H1 (cell line): Measurements from ENCODE around the gene OLFML2A. TPM values are rescaled to one million over a fixed set of nuclear protein-coding genes. Genes with fewer than 3 reads are reported as not detected.

ENCODE experiments used
- CTCF ChIA-PET: fragments of 300-600 bp; sonication (Branson Sonifier 250); formaldehyde crosslinking; loops from one replicate; lab custom pipeline; 2021; ENCODE audit not compliant: partially characterized antibody; lab: Charles Lee
- POLR2A ChIA-PET: fragments of 300-600 bp; sonication (Branson Sonifier 250); formaldehyde crosslinking; loops from one replicate; lab custom pipeline; 2021; ENCODE audit warnings: inconsistent platforms; ENCODE audit not compliant: partially characterized antibody; lab: Charles Lee
- DNase-seq, 2 experiments: peaks; one replicate each; pipeline versions ENCODE4 v3.0.0 to v3.0.0-alpha.2; 2010 to 2022; ENCODE audit warnings: low spot score in 2 of 2, low read depth in 1 of 2, mixed read lengths in 1 of 2
- FAIRE-seq: peaks from 2 replicates; lab custom pipeline; 2011; peaks lifted over from hg19 to GRCh38; lab: Jason Lieb, UNC
- H2AFZ ChIP-seq: 2 replicates; pipeline ENCODE4 v1.8.1; 2012; ENCODE audit warnings: low read length, inconsistent platforms
- H2AK5ac ChIP-seq: 2 replicates; pipeline ENCODE4 v1.6.1; 2013; ENCODE audit warnings: low read depth, low read length
- H2BK120ac ChIP-seq: replicated peaks from 2 replicates; pipeline ENCODE3; 2013; ENCODE audit warnings: low read depth, low read length, inconsistent platforms
- H2BK12ac ChIP-seq: 2 replicates; pipeline ENCODE4 v1.6.1; 2013; ENCODE audit warnings: low read depth, low read length
- H2BK15ac ChIP-seq: 2 replicates; pipeline ENCODE4 v1.6.1; 2013; ENCODE audit warnings: low read length
- H2BK20ac ChIP-seq: 2 replicates; pipeline ENCODE4 v1.6.1; 2013; ENCODE audit warnings: low read length
- H2BK5ac ChIP-seq: 2 replicates; pipeline ENCODE4 v1.6.1; 2013; ENCODE audit warnings: low read depth, low read length
- H3K14ac ChIP-seq: 2 replicates; pipeline ENCODE4 v1.6.1; 2013; ENCODE audit warnings: inconsistent platforms; ENCODE audit not compliant: insufficient read length
- H3K18ac ChIP-seq: 2 replicates; pipeline ENCODE4 v1.6.1; 2013; ENCODE audit warnings: low read length; ENCODE audit errors: extremely low read depth
- H3K23ac ChIP-seq: 2 replicates; pipeline ENCODE4 v1.6.1; 2013; ENCODE audit warnings: inconsistent platforms; ENCODE audit not compliant: insufficient read length
- H3K23me2 ChIP-seq: 2 replicates; pipeline ENCODE4 v1.6.1; 2013; ENCODE audit warnings: low read depth, low read length
- H3K27ac ChIP-seq: 2 replicates; pipeline ENCODE4 v1.6.1; 2011; ENCODE audit warnings: low read depth, low read length, inconsistent platforms
- H3K27me3 ChIP-seq, 4 experiments: replicated peaks in 1 of 4; 1 replicate in 1 of 4; 2 replicates in 3 of 4; pipeline versions ENCODE4 v1.6.1 to v1.8.1; 2011 to 2013; ENCODE audit warnings: low read length in 3 of 4, mild to moderate bottlenecking in 3 of 4, inconsistent platforms in 2 of 4, mixed read lengths in 2 of 4, moderate library complexity in 1 of 4; ENCODE audit not compliant: control insufficient read depth in 3 of 4, insufficient read depth in 3 of 4; ENCODE audit errors: extremely low read depth in 1 of 4
- H3K36me3 ChIP-seq, 4 experiments: 2 replicates each; pipeline versions ENCODE4 v1.6.1 to v1.8.1; 2011 to 2013; ENCODE audit warnings: mild to moderate bottlenecking in 4 of 4, low read length in 3 of 4, moderate library complexity in 2 of 4, control low read depth in 1 of 4, inconsistent platforms in 1 of 4; ENCODE audit not compliant: insufficient read depth in 4 of 4, control insufficient read depth in 2 of 4
- H3K4ac ChIP-seq: replicated peaks from 2 replicates; pipeline ENCODE3; 2013; ENCODE audit warnings: low read length, low read depth, mixed read lengths, inconsistent platforms; ENCODE audit not compliant: insufficient read length
- H3K4me1 ChIP-seq, 4 experiments: replicated peaks in 1 of 4; 1 replicate in 1 of 4; 2 replicates in 3 of 4; pipeline versions ENCODE4 v1.6.1 to v1.8.1; 2011 to 2013; ENCODE audit warnings: low read length in 3 of 4, inconsistent platforms in 2 of 4, mixed read lengths in 1 of 4; ENCODE audit not compliant: insufficient read depth in 4 of 4, control insufficient read depth in 3 of 4
- H3K4me2 ChIP-seq, 2 experiments: 2 replicates each; pipeline versions ENCODE4 v1.6.1 to v1.8.1; 2011 to 2013; ENCODE audit warnings: low read depth in 2 of 2, low read length in 2 of 2, control low read depth in 1 of 2, inconsistent platforms in 1 of 2, mild to moderate bottlenecking in 1 of 2; ENCODE audit not compliant: insufficient read depth in 1 of 2
- H3K4me3 ChIP-seq, 4 experiments: fragments of 200-600, 300-600 bp in 1 of 4; sonication (generic), shearing (Covaris generic), sonication (Bioruptor Twin) in 1 of 4; 2 replicates each; pipeline versions ENCODE4 v1.5.1 to v1.8.1; 2011 to 2016; ENCODE audit warnings: low read length in 4 of 4, low read depth in 3 of 4, control low read depth in 2 of 4, inconsistent platforms in 2 of 4, mild to moderate bottlenecking in 2 of 4, mixed read lengths in 1 of 4, moderate library complexity in 1 of 4; ENCODE audit not compliant: insufficient read depth in 2 of 4; ENCODE audit errors: extremely low read depth in 1 of 4
- H3K56ac ChIP-seq: replicated peaks from 2 replicates; pipeline ENCODE3; 2013; ENCODE audit warnings: low read depth, mild to moderate bottlenecking, mixed read lengths, low read length, inconsistent platforms; ENCODE audit not compliant: insufficient read length
- H3K79me1 ChIP-seq: 2 replicates; pipeline ENCODE4 v1.6.1; 2013; ENCODE audit warnings: low read depth, low read length, control low read depth
- H3K79me2 ChIP-seq, 2 experiments: 2 replicates each; pipeline versions ENCODE4 v1.6.1 to v1.8.1; 2012 to 2013; ENCODE audit warnings: low read length in 2 of 2, mild to moderate bottlenecking in 2 of 2, inconsistent platforms in 1 of 2; ENCODE audit not compliant: insufficient read depth in 2 of 2, control insufficient read depth in 1 of 2
- H3K9ac ChIP-seq, 4 experiments: replicated peaks in 1 of 4; 1 replicate in 1 of 4; 2 replicates in 3 of 4; pipeline versions ENCODE4 v1.6.1 to v1.8.1; 2011 to 2013; ENCODE audit warnings: low read depth in 3 of 4, low read length in 3 of 4, control low read depth in 2 of 4, mild to moderate bottlenecking in 2 of 4, moderate library complexity in 2 of 4, inconsistent platforms in 1 of 4; ENCODE audit errors: extremely low read depth in 1 of 4
- H3K9me3 ChIP-seq, 2 experiments: 2 replicates each; pipeline versions ENCODE4 v1.6.1 to v1.8.1; 2012 to 2013; ENCODE audit warnings: mild to moderate bottlenecking in 2 of 2, moderate library complexity in 2 of 2, control low read depth in 1 of 2, inconsistent platforms in 1 of 2, low read depth in 1 of 2, low read length in 1 of 2, mixed read lengths in 1 of 2; ENCODE audit not compliant: insufficient read depth in 2 of 2
- H4K20me1 ChIP-seq, 2 experiments: replicated peaks in 1 of 2; 2 replicates each; pipeline versions ENCODE3 to v1.8.1; 2011 to 2013; ENCODE audit warnings: inconsistent platforms in 2 of 2, low read length in 2 of 2, mild to moderate bottlenecking in 1 of 2; ENCODE audit not compliant: insufficient read depth in 2 of 2, control insufficient read depth in 1 of 2
- H4K5ac ChIP-seq: 2 replicates; pipeline ENCODE4 v1.6.1; 2013; ENCODE audit warnings: low read length, low read depth, mixed read lengths, inconsistent platforms; ENCODE audit not compliant: insufficient read length
- H4K8ac ChIP-seq: 2 replicates; pipeline ENCODE4 v1.8.0; 2013; ENCODE audit warnings: mild to moderate bottlenecking, moderate library complexity, low read length, inconsistent platforms; ENCODE audit not compliant: insufficient read depth; ENCODE audit errors: extremely low read depth
- H4K91ac ChIP-seq: replicated peaks from 2 replicates; pipeline ENCODE3; 2013; ENCODE audit warnings: low read length, mixed read lengths, inconsistent platforms; ENCODE audit not compliant: insufficient read length
- BCL11A ChIP-seq, 2 experiments: IDR thresholded peaks; one replicate each; pipeline ENCODE4 v1.6.1; 2011; ENCODE audit warnings: low read depth in 2 of 2, low read length in 2 of 2, mild to moderate bottlenecking in 2 of 2
- EGR1 ChIP-seq: IDR thresholded peaks from 2 replicates; pipeline ENCODE4 v1.6.1; 2011; ENCODE audit warnings: low read depth, low read length, borderline replicate concordance
- EP300 ChIP-seq, 2 experiments: IDR thresholded peaks; 1 replicate in 1 of 2; 2 replicates in 1 of 2; pipeline ENCODE4 v1.6.1; 2011 to 2012; ENCODE audit warnings: low read depth in 2 of 2, low read length in 2 of 2, mild to moderate bottlenecking in 2 of 2, borderline replicate concordance in 1 of 2, inconsistent platforms in 1 of 2, moderate library complexity in 1 of 2
- RAD21 ChIP-seq, 2 experiments: IDR thresholded peaks in 1 of 2; conservative IDR thresholded peaks in 1 of 2; 2 replicates each; pipeline ENCODE4 v1.6.1; 2011; ENCODE audit warnings: low read depth in 2 of 2, low read length in 2 of 2, improper control_type of control experiment in 1 of 2, inconsistent platforms in 1 of 2, mild to moderate bottlenecking in 1 of 2, moderate library complexity in 1 of 2
- SP1 ChIP-seq: IDR thresholded peaks from 2 replicates; pipeline ENCODE4 v1.6.1; 2011; ENCODE audit warnings: low read depth, low read length
- WGBS, 2 experiments: shearing (Covaris generic) in 1 of 2; methylation state at CpG; one replicate each; pipeline versions ENCODE4 v1.1.6 to v1.1.7; 2013 to 2015; ENCODE audit warnings: low lambda C conversion rate in 2 of 2, mixed read lengths in 2 of 2, inconsistent platforms in 1 of 2, low coverage in 1 of 2, missing lambda C conversion rate in 1 of 2; ENCODE audit not compliant: insufficient replicate concordance in 2 of 2, insufficient coverage in 1 of 2, insufficient read length in 1 of 2; ENCODE audit errors: extremely low coverage in 1 of 2, missing lambda C conversion rate in 1 of 2; 5-methylcytosine and 5-hydroxymethylcytosine counted together
- polyA plus RNA-seq, 7 experiments: library from polyadenylated mRNA; depleted of rRNA in 3 of 7; stranded (reverse) in 5 of 7; unstranded in 2 of 7; fragments of >200 nt in 5 of 7; fragments of 200-250 nt in 2 of 7; gene quantifications; 1 replicate in 5 of 7; 2 replicates in 1 of 7; 4 replicates in 1 of 7; pipeline versions ENCODE4 v1.2.1 to v1.2.3, GENCODE V29; 2011 to 2013; ENCODE audit warnings: missing spikeins in 2 of 7, mixed read lengths in 2 of 7
- total RNA-seq: library from RNA; stranded (reverse); fragmentation: NEBNext Ultra II Directional; extraction: Animal tissue kit (Norgen Biotek cat#: 25700); gene quantifications from 2 replicates; pipeline ENCODE4 v1.2.1, GENCODE V29; 2021
- TF ChIP-seq, protein P1 (sequence below), 3 experiments: IDR thresholded peaks; 1 replicate in 2 of 3; 2 replicates in 1 of 3; pipeline versions ENCODE4 v1.5.1 to v1.6.1; 2011; ENCODE audit warnings: low read length in 3 of 3, mild to moderate bottlenecking in 3 of 3, inconsistent platforms in 2 of 3, low read depth in 1 of 3, moderate library complexity in 1 of 3; ENCODE audit not compliant: insufficient read depth in 1 of 3; ENCODE audit errors: control extremely low read depth in 1 of 3

Gene OLFML2A
- total and polyA plus RNA-seq, 2 of the 8 experiments (the other 6 are each of a cell fraction or from before 2014, with no cell fraction given): 7.8 to 11.5 TPM

DNA sequence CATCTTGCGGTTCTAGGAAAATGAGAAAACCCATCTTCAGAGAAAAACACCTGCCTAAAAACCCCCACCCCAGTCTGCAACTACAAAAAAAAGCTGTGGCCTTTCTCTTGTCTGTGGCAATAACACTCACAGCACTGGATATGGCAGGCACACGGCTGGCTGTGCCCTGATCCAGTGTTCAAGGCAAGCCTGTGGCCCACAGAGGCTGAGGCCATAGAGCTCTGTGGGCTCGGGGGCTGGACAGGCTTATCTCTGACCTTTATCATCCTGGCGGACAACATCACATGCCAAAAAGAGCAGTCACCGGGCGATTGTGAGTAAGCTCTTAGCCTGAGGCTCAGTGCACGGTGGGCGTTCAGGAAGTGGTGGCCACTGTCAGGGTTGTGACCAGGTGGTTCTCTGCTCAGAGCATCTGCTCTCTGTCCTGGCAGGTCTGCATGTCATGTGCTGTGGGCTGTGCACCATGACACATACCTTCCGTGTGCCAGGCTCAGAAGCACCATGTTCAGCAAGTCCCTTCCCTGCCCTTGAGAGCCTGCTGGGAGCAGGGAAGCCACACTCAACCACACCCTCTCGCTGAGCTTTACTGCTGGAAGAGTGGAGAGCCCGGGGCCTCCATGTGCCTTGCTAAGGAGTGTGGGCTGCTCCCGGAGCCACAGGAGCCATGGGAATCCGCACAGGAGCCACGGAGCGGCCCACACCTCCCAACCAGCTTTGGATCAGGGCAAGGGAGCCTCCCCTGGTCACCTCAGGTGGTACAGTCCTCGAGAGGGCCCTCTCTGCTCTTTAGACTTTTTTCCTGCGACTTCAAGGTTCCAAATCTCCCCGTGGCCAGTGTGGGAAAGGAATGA lies 41.7 kb downstream of the OLFML2A start:
- Histone ChIP-seq H2BK120ac (no peak overlapping the region), H3K4me3 (no peak overlapping the region), H2AFZ (peak overlapping the region; percentile 96; the same call in 1 of the 2 replicates)
- DNase-seq: no peak
- peak; percentile 32 to 51; a peak in 3 of 4 replicates for TF ChIP-seq RAD21 (IDR thresholded peaks at IDR 0.05 in 1 of 2, conservative IDR thresholded peaks at IDR 0.05 in 1 of 2; ENCODE audit: low read depth in 2 of 2, low read length in 2 of 2)
- TF ChIP-seq SP1: no peak
- TF ChIP-seq, protein P1, sequence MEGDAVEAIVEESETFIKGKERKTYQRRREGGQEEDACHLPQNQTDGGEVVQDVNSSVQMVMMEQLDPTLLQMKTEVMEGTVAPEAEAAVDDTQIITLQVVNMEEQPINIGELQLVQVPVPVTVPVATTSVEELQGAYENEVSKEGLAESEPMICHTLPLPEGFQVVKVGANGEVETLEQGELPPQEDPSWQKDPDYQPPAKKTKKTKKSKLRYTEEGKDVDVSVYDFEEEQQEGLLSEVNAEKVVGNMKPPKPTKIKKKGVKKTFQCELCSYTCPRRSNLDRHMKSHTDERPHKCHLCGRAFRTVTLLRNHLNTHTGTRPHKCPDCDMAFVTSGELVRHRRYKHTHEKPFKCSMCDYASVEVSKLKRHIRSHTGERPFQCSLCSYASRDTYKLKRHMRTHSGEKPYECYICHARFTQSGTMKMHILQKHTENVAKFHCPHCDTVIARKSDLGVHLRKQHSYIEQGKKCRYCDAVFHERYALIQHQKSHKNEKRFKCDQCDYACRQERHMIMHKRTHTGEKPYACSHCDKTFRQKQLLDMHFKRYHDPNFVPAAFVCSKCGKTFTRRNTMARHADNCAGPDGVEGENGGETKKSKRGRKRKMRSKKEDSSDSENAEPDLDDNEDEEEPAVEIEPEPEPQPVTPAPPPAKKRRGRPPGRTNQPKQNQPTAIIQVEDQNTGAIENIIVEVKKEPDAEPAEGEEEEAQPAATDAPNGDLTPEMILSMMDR (IDR thresholded peaks at IDR 0.05; ENCODE audit: control extremely low read depth in 1 of 3, insufficient read depth in 1 of 3, low read depth in 1 of 3, low read length in 3 of 3): peak; percentile 25 to 29 (median 29); a peak in 3 of 4 replicates
- TF ChIP-seq EP300 (IDR thresholded peaks at IDR 0.05; ENCODE audit: borderline replicate concordance in 1 of 2, low read depth in 2 of 2, low read length in 2 of 2): peak in 1 of 2 experiments; percentile 57; a peak in 1 of 3 replicates
- TF ChIP-seq EGR1: peak; percentile 62; the same call in 1 of the 2 replicates
- no peak for TF ChIP-seq BCL11A (IDR thresholded peaks at IDR 0.05; ENCODE audit: low read depth in 2 of 2, low read length in 2 of 2)
- TF ChIP-seq, all 59 proteins: peak for 4
- Histone ChIP-seq H3K14ac (no peak overlapping the region), H4K8ac (no peak overlapping the region), H3K9ac (no peak overlapping the region), H3K27me3 (no peaks in the 10 kb centered on the region), H3K9me3 (no peaks in the 10 kb centered on the region), H3K27ac (no peak overlapping the region), H3K79me2 (no peaks in the 10 kb centered on the region), H3K4me1 (peaks cover 0 to 5% (median 2%) of the 10 kb centered on the region in 4 experiments; a peak in 5 of 7 replicates), H3K56ac (no peak overlapping the region), H2BK15ac (no peak overlapping the region), H4K20me1 (no peaks in the 10 kb centered on the region), H3K18ac (0 out of 2 replicates have a peak overlapping the region, but pooled peaks have one; percentile 4), H3K23ac (no peak overlapping the region), H3K79me1 (no peaks in the 10 kb centered on the region), H3K36me3 (no peaks in the 10 kb centered on the region), H2AK5ac (no peak overlapping the region), H4K91ac (no peak overlapping the region), H3K4me2 (no peak overlapping the region), H2BK20ac (no peak overlapping the region), H2BK12ac (no peak overlapping the region; the same call in 1 of the 2 replicates), H3K23me2 (no peaks in the 10 kb centered on the region), H3K4ac (no peak overlapping the region), H2BK5ac (peak overlapping the region; percentile 41; the same call in 1 of the 2 replicates), H4K5ac (no peak overlapping the region)
- FAIRE-seq: no peak
- WGBS, 2 experiments: 79% methylated on average over 18 of the region's 18 CpGs; no CpG with 5 or more reads in 1 of the 2 experiments
- CTCF ChIA-PET: interaction anchor here (0.5 to 65.2 kb wide), 17 partner anchors 8 to 283 kb away, joined by 3 to 1529 read pairs (median 5); partner anchors contain the start of genes ARPC5L, RPL35 and WDR38
- POLR2A ChIA-PET: interaction anchor here (0.8 to 2.9 kb wide), 7 partner anchors 13 to 48 kb away, joined by 3 to 9 read pairs (median 4); partner anchors contain the start of genes ARPC5L, NR6A1, OLFML2A and RPL35
